ENCODE data around the gene ARHGAP5.

The ARHGAP5 gene

GRCh38 chr14:32150392-32150791 lies 73.3 kb downstream of the ARHGAP5 start:
- no peak for DNase-seq (ENCODE audit: low read depth)
- in situ Hi-C loops (cut with HindIII; ENCODE audit: low sequenced_read_pairs) = no loop called here
- TF ChIP-seq CTCF (IDR thresholded peaks at IDR 0.05; ENCODE audit: low read depth, low read length, missing control alignments) = no peak

DNA sequence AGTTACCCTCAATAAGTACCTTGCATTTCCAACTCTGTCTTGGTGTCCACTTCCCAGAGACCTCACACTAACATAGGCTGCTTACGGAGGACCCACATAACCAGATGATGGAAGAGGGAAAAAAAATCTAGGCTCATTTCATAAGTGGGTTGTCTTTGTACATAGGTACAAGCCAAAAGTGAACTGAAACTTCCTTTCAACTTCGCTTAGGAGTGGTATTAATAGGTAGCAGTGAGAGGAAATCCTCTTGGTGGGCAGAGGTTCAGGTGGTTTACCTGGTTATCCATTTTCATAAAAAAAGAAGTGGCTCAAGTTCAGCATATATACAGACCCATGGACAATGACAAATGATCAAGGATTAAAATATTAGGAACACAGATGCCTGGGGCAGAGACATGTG lies 88.9 kb downstream of the ARHGAP5 start:
- in situ Hi-C loops (cut with HindIII; ENCODE audit: low sequenced_read_pairs) = no loop called here
- DNase-seq (ENCODE audit: low read depth) = no peak
- no peak overlapping the region for H3K4me3 ChIP-seq (ENCODE audit: low read depth, low read length)
- TF ChIP-seq CTCF (IDR thresholded peaks at IDR 0.05; ENCODE audit: low read depth, low read length, missing control alignments) = no peak

More at GRCh38 chr14:32150392-32150791, 73.3 kb downstream of the ARHGAP5 start:
- no peak overlapping the region for H3K4me3 ChIP-seq (ENCODE audit: low read depth, low read length)

GRCh38 chr14:32166924-32167323 lies 89.8 kb downstream of the ARHGAP5 start:
- H3K4me3 ChIP-seq (ENCODE audit: low read depth, low read length) = no peak overlapping the region
- in situ Hi-C loops (cut with HindIII; ENCODE audit: low sequenced_read_pairs) = no loop called here
- no peak for TF ChIP-seq CTCF (IDR thresholded peaks at IDR 0.05; ENCODE audit: low read depth, low read length, missing control alignments)

GRCh38 chr14:32167907-32168306 lies 90.8 kb downstream of the ARHGAP5 start:
- no peak for TF ChIP-seq CTCF (IDR thresholded peaks at IDR 0.05; ENCODE audit: low read depth, low read length, missing control alignments)
- no peak for DNase-seq (ENCODE audit: low read depth)
- H3K4me3 ChIP-seq (ENCODE audit: low read depth, low read length) = no peak overlapping the region
- in situ Hi-C loops (cut with HindIII; ENCODE audit: low sequenced_read_pairs) = no loop called here

More at GRCh38 chr14:32166924-32167323, 89.8 kb downstream of the ARHGAP5 start:
- DNase-seq (ENCODE audit: low read depth) = no peak

- no peak for DNase-seq (ENCODE audit: low read depth)
- H3K4me3 ChIP-seq (ENCODE audit: low read depth, low read length) = no peak overlapping the region
- in situ Hi-C loops (cut with HindIII; ENCODE audit: low sequenced_read_pairs) = no loop called here
Measured at GRCh38 chr14:32169191-32169590, 92.1 kb downstream of the ARHGAP5 start.

DNA sequence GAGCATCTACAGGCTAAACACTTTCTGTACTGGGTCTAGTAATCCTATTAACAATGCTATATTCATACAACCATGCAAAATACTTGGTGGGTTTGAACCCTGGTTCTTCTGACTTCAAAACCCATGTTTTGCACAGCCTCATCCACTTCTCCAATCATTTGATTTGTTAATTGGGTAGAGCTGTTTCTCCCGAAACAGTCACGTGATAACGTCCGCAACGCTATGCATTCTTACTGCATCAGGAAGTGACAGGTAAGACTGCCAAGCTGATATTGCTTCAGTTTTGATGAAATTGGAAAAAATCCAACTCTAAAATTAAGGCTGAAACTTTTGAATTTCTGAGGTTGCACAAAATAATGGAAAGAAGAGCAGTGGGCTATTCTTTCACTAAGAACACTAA lies 94.4 kb downstream of the ARHGAP5 start:
- no peak overlapping the region for H3K4me3 ChIP-seq (ENCODE audit: low read depth, low read length)
- no peak for TF ChIP-seq CTCF (IDR thresholded peaks at IDR 0.05; ENCODE audit: low read depth, low read length, missing control alignments)
- in situ Hi-C loops (cut with HindIII; ENCODE audit: low sequenced_read_pairs) = no loop called here
- DNase-seq (ENCODE audit: low read depth) = no peak

More at GRCh38 chr14:32169191-32169590, 92.1 kb downstream of the ARHGAP5 start:
- no peak for TF ChIP-seq CTCF (IDR thresholded peaks at IDR 0.05; ENCODE audit: low read depth, low read length, missing control alignments)

Measured in astrocyte of the cerebellum (primary cell).